ENCODE data around the gene CHID1.

The CHID1 gene

GRCh38 chr11:895331-896110, 15.1 kb downstream of the CHID1 start:
- in situ Hi-C loops (cut with MboI; ENCODE audit: low sequenced_read_pairs), result no loop called here
- no peaks in the 10 kb centered on the region for H3K27me3 ChIP-seq (ENCODE audit: low read depth)
- H3K4me3 ChIP-seq, result no peak overlapping the region
- no peaks in the 10 kb centered on the region for H3K9me3 ChIP-seq
- no peaks in the 10 kb centered on the region for H3K4me1 ChIP-seq
- DNase-seq (ENCODE audit: low spot score in 2 of 2), result no peak
- H3K36me3 ChIP-seq (replicated peaks), result peaks cover 29% of the 10 kb centered on the region

- H3K9me3 ChIP-seq, result no peaks in the 10 kb centered on the region
- H3K36me3 ChIP-seq (replicated peaks), result peaks cover 21% of the 10 kb centered on the region
- in situ Hi-C loops (cut with MboI; ENCODE audit: low sequenced_read_pairs), result no loop called here
- no peaks in the 10 kb centered on the region for H3K4me1 ChIP-seq
- no peaks in the 10 kb centered on the region for H3K27me3 ChIP-seq (ENCODE audit: low read depth)
- no peak overlapping the region for H3K4me3 ChIP-seq
- DNase-seq (ENCODE audit: low spot score in 2 of 2), result no peak
These were observed 15.9 kb downstream of the CHID1 start for GRCh38 chr11:894575-895201.

GRCh38 chr11:893008-893654, 17.5 kb downstream of the CHID1 start:
- Histone ChIP-seq H3K4me3 (no peak overlapping the region), H3K4me1 (no peaks in the 10 kb centered on the region), H3K27me3 (ENCODE audit: low read depth) (no peaks in the 10 kb centered on the region), H3K9me3 (no peaks in the 10 kb centered on the region), H3K36me3 (replicated peaks) (peaks cover 5% of the 10 kb centered on the region)
- DNase-seq (ENCODE audit: low spot score in 2 of 2), result no peak
- in situ Hi-C loops (cut with MboI; ENCODE audit: low sequenced_read_pairs), result no loop called here

GRCh38 chr11:890794-891540, 19.6 kb downstream of the CHID1 start:
- in situ Hi-C loops (cut with MboI; ENCODE audit: low sequenced_read_pairs), result no loop called here
- H3K9me3 ChIP-seq, result no peaks in the 10 kb centered on the region

GRCh38 chr11:889687-890475, 20.7 kb downstream of the CHID1 start:
- Histone ChIP-seq H3K4me1 (no peaks in the 10 kb centered on the region), H3K27me3 (ENCODE audit: low read depth) (no peaks in the 10 kb centered on the region), H3K9me3 (no peaks in the 10 kb centered on the region), H3K36me3 (replicated peaks) (no peaks in the 10 kb centered on the region; the same call in none of the 2 replicates), H3K4me3 (no peak overlapping the region)
- DNase-seq (ENCODE audit: low spot score in 2 of 2), result no peak
- in situ Hi-C loops (cut with MboI; ENCODE audit: low sequenced_read_pairs), result no loop called here

More at GRCh38 chr11:890794-891540, 19.6 kb downstream of the CHID1 start:
- DNase-seq (ENCODE audit: low spot score in 2 of 2), result no peak
- no peaks in the 10 kb centered on the region for H3K27me3 ChIP-seq (ENCODE audit: low read depth)
- H3K4me1 ChIP-seq, result no peaks in the 10 kb centered on the region
- no peaks in the 10 kb centered on the region; the same call in none of the 2 replicates for H3K36me3 ChIP-seq (replicated peaks)
- no peak overlapping the region for H3K4me3 ChIP-seq

- in situ Hi-C loops (cut with MboI; ENCODE audit: low sequenced_read_pairs), result no loop called here
- Histone ChIP-seq H3K9me3 (no peaks in the 10 kb centered on the region), H3K36me3 (replicated peaks) (no peaks in the 10 kb centered on the region; the same call in none of the 2 replicates), H3K4me1 (no peaks in the 10 kb centered on the region), H3K4me3 (no peak overlapping the region), H3K27me3 (ENCODE audit: low read depth) (no peaks in the 10 kb centered on the region)
- no peak for DNase-seq (ENCODE audit: low spot score in 2 of 2)
These were observed 21.4 kb downstream of the CHID1 start for GRCh38 chr11:889257-889656.

- H3K9me3 ChIP-seq, result no peaks in the 10 kb centered on the region
- in situ Hi-C loops (cut with MboI; ENCODE audit: low sequenced_read_pairs), result no loop called here
- no peaks in the 10 kb centered on the region for H3K27me3 ChIP-seq (ENCODE audit: low read depth)
- H3K4me1 ChIP-seq, result no peaks in the 10 kb centered on the region
- no peak overlapping the region for H3K4me3 ChIP-seq
- peaks cover 5% of the 10 kb centered on the region for H3K36me3 ChIP-seq (replicated peaks)
- no peak for DNase-seq (ENCODE audit: low spot score in 2 of 2)
These were observed 22.0 kb downstream of the CHID1 start for GRCh38 chr11:888310-889212.

- peaks cover 11% of the 10 kb centered on the region for H3K36me3 ChIP-seq (replicated peaks)
- in situ Hi-C loops (cut with MboI; ENCODE audit: low sequenced_read_pairs), result no loop called here
- no peak overlapping the region for H3K4me3 ChIP-seq
- H3K9me3 ChIP-seq, result no peaks in the 10 kb centered on the region
- H3K27me3 ChIP-seq (ENCODE audit: low read depth), result no peaks in the 10 kb centered on the region
- DNase-seq (ENCODE audit: low spot score in 2 of 2), result no peak
- H3K4me1 ChIP-seq, result no peaks in the 10 kb centered on the region
These were observed 23.0 kb downstream of the CHID1 start for GRCh38 chr11:887589-887988.

- Histone ChIP-seq H3K27me3 (ENCODE audit: low read depth) (no peaks in the 10 kb centered on the region), H3K36me3 (replicated peaks) (peaks cover 11% of the 10 kb centered on the region), H3K4me1 (no peaks in the 10 kb centered on the region), H3K9me3 (no peaks in the 10 kb centered on the region), H3K4me3 (no peak overlapping the region)
- no peak for DNase-seq (ENCODE audit: low spot score in 2 of 2)
- in situ Hi-C loops (cut with MboI; ENCODE audit: low sequenced_read_pairs), result no loop called here
These were observed 24.0 kb downstream of the CHID1 start for GRCh38 chr11:886568-886967.

GRCh38 chr11:884578-885070, 26.0 kb downstream of the CHID1 start:
- Histone ChIP-seq H3K27me3 (ENCODE audit: low read depth) (no peaks in the 10 kb centered on the region), H3K4me3 (no peak overlapping the region), H3K36me3 (replicated peaks) (peaks cover 22% of the 10 kb centered on the region), H3K9me3 (no peaks in the 10 kb centered on the region), H3K4me1 (no peaks in the 10 kb centered on the region)
- DNase-seq (ENCODE audit: low spot score in 2 of 2), result no peak
- in situ Hi-C loops (cut with MboI; ENCODE audit: low sequenced_read_pairs), result no loop called here

- no peak overlapping the region for H3K4me3 ChIP-seq
- no peaks in the 10 kb centered on the region for H3K27me3 ChIP-seq (ENCODE audit: low read depth)
- H3K4me1 ChIP-seq, result no peaks in the 10 kb centered on the region
- no peaks in the 10 kb centered on the region for H3K9me3 ChIP-seq
- in situ Hi-C loops (cut with MboI; ENCODE audit: low sequenced_read_pairs), result no loop called here
- H3K36me3 ChIP-seq (replicated peaks), result peaks cover 26% of the 10 kb centered on the region
- DNase-seq (ENCODE audit: low spot score in 2 of 2), result no peak
These were observed 27.1 kb downstream of the CHID1 start for GRCh38 chr11:883527-883926.

GRCh38 chr11:882596-882995, 28.0 kb downstream of the CHID1 start:
- H3K27me3 ChIP-seq (ENCODE audit: low read depth), result no peaks in the 10 kb centered on the region
- no peak overlapping the region for H3K4me3 ChIP-seq
- H3K36me3 ChIP-seq (replicated peaks), result peaks cover 26% of the 10 kb centered on the region
- no peaks in the 10 kb centered on the region for H3K4me1 ChIP-seq
- in situ Hi-C loops (cut with MboI; ENCODE audit: low sequenced_read_pairs), result no loop called here
- H3K9me3 ChIP-seq, result no peaks in the 10 kb centered on the region
- no peak for DNase-seq (ENCODE audit: low spot score in 2 of 2)

Data from HAP-1 (cell line).